Lung (tissue), 12 donors: ENCODE results near the gene CDK9. TPM values are rescaled to one million over a fixed set of nuclear protein-coding genes. Genes with fewer than 3 reads are reported as not detected.
"Not testable (repeated sequence)": the region's sequence is repeated elsewhere in the genome, so short reads cannot be mapped to it uniquely, and the experiment has no call there.

Experiments used
- ATAC-seq: fragments of 200-7000 bp; cut with Tn5 transposase; one replicate; pipeline ENCODE4 v1.9.1; 2020; ENCODE audit warnings: moderate number of reproducible peaks; ENCODE audit not compliant: insufficient read depth, low FRiP score
- DNase-seq, 3 donors: peaks; one replicate each; pipeline ENCODE4 v3.0.0-alpha.2; 2013 to 2017
- H3K27ac ChIP-seq, 2 donors: one replicate each; pipeline ENCODE4 v1.5.1; 2013; ENCODE audit warnings: mild to moderate bottlenecking in 2 of 2, moderate library complexity in 2 of 2, control low read depth in 1 of 2, inconsistent platforms in 1 of 2, low read depth in 1 of 2, low read length in 1 of 2
- H3K27me3 ChIP-seq, 3 donors: one replicate each; pipeline ENCODE4 v1.5.1; 2013; ENCODE audit warnings: low read length in 2 of 3; ENCODE audit not compliant: control insufficient read depth in 3 of 3, insufficient read depth in 3 of 3
- H3K36me3 ChIP-seq, 4 donors: one replicate each; pipeline ENCODE4 v1.5.1; 2013; ENCODE audit warnings: low read length in 4 of 4, mild to moderate bottlenecking in 1 of 4, moderate library complexity in 1 of 4; ENCODE audit not compliant: control insufficient read depth in 4 of 4, insufficient read depth in 4 of 4
- H3K4me1 ChIP-seq, 5 donors: one replicate each; pipeline ENCODE4 v1.5.1; 2013; ENCODE audit warnings: low read length in 5 of 5, mild to moderate bottlenecking in 2 of 5, moderate library complexity in 1 of 5; ENCODE audit not compliant: control insufficient read depth in 5 of 5, insufficient read depth in 5 of 5
- H3K4me3 ChIP-seq: one replicate; pipeline ENCODE4 v1.5.1; 2013; ENCODE audit warnings: mild to moderate bottlenecking, control low read depth, moderate library complexity
- H3K9ac ChIP-seq, 2 donors: one replicate each; pipeline ENCODE4 v1.5.1; 2013; ENCODE audit warnings: low read length in 2 of 2, control low read depth in 1 of 2; ENCODE audit not compliant: insufficient read depth in 1 of 2
- H3K9me3 ChIP-seq, 4 donors: one replicate each; pipeline ENCODE4 v1.5.1; 2013; ENCODE audit warnings: low read length in 3 of 4, mild to moderate bottlenecking in 1 of 4, moderate library complexity in 1 of 4; ENCODE audit not compliant: control insufficient read depth in 4 of 4, insufficient read depth in 3 of 4
- CTCF ChIP-seq: IDR thresholded peaks from 2 replicates; pipeline ENCODE4 v1.5.1; 2012; ENCODE audit warnings: mild to moderate bottlenecking; ENCODE audit errors: control extremely low read depth, extremely low read depth
- WGBS, 2 donors: extraction: QIAGEN DNeasy Blood & Tissue Kit; methylation state at CpG; one replicate each; pipeline ENCODE4 v1.1.7; 2013; 5-methylcytosine and 5-hydroxymethylcytosine counted together
- polyA plus RNA-seq, 2 donors: library from polyadenylated mRNA; stranded (reverse); fragments of 200-250 nt; gene quantifications; one replicate each; pipeline ENCODE4 v1.2.1, GENCODE V29; 2013
- total RNA-seq, 2 donors: library from RNA; depleted of rRNA in 1 of 2; stranded (reverse); fragments of >200 nt in 1 of 2; gene quantifications; one replicate each; pipeline ENCODE4 v1.2.1, GENCODE V29; 2014 to 2021
- donor health status: control.
- donor health status: control.
- donor health status: Bipolar disorder and iron deficiency.
- donor health status: healthy.
- donor health status: DM: yes; HTN: yes; CAD: no.

The CDK9 gene
- total and polyA plus RNA-seq, 4 donors, result 53.9 to 97.9 (median 55.4) TPM

DNA sequence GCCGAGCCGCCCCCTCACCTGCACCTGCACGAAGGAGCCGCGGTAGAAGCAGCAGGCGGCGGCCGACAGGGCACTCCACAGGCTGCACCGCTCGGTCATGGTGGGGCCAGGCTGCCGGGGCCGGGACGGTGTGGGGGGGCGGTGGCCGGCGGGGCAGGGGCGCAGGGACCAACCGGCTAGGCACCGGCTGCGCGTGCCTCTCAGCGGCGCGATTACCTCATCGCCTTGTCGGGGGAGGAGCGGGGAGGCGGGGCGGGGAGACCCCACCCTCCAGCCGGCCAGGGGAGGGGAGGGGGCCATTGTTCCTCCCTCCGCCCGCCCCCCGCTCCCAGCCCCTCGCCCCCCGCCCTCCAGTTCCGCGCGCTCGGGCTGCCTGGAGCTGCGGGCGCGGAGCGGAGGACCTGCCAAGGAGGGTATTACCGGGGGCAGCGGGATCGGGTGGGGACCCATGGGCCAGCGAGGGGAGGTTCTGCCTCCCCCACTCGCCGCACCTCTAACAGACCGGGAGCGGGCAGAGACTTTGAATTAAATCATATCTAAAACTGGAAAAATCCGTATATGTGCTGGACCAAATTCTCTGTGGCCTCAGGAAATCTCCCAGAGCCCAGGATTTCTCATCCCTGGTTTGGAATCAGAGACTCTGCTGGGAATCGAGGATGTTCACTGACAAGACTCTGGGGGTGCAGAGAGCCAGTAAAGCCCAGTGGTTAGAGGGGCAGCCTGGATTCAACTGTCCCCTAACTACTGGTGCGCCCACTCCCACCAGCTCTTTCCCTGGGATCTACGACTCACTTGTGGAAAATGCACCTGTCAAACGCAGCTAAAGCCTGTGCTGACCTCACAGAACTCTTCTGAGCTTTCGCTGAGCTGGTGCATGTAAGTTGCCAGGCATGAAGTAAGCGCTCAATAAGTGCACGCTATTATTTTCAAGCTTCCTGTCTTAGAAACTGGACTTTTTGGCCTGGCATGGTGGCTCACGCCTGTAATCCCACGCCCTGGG lies 30.5 kb upstream of the CDK9 start:
- H3K9me3 ChIP-seq, result no peaks in the 10 kb centered on the region
- peaks cover 0 to 16% (median 8%) of the 10 kb centered on the region in 3 donors for H3K27me3 ChIP-seq
- no peak for TF ChIP-seq CTCF
- H3K27ac ChIP-seq, result peak overlapping the region in 1 of 2 donors; percentile 11
- DNase-seq (peak in 2 of 3 donors; percentile 46 to 51), ATAC-seq (no peak)
- H3K36me3 ChIP-seq, result peaks cover 0 to 15% (median 0%) of the 10 kb centered on the region in 4 donors
- 46 to 80% methylated on average over 50 to 61 of the region's 61 CpGs for WGBS, 2 donors
- H3K9ac ChIP-seq, result no peak overlapping the region
- no peak overlapping the region for H3K4me3 ChIP-seq
- H3K4me1 ChIP-seq, result peaks cover 0 to 9% (median 2%) of the 10 kb centered on the region in 5 donors

DNA sequence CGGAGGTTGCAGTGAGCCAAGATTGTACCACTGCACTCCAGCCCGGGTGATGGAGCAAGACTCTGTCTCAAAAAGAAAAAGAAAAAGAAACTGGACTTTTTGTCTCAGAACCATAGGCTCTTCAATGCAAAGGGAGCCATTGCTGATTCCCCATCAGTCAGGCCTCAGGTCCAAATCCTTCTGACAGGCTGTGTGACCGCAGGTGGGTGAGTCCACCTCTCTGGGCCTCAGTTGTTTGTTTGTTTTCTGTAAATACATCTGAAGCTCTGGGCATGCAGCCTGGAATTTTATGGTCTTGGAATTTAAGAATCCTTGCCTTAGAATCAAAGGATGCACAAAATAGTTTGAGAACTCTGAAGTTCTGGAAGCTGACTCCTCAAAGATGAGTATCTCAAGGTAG lies 29.6 kb upstream of the CDK9 start:
- ATAC-seq (no peak), DNase-seq (no peak)
- no peak overlapping the region for H3K9ac ChIP-seq
- H3K27ac ChIP-seq, result peak overlapping the region in 1 of 2 donors; percentile 40
- peaks cover 0 to 9% (median 2%) of the 10 kb centered on the region in 5 donors for H3K4me1 ChIP-seq
- no peak overlapping the region for H3K4me3 ChIP-seq
- 78 to 80% methylated on average over 3 of the region's 3 CpGs for WGBS, 2 donors
- H3K9me3 ChIP-seq, result no peaks in the 10 kb centered on the region
- no peak for TF ChIP-seq CTCF
- H3K36me3 ChIP-seq, result peaks cover 0 to 11% (median 0%) of the 10 kb centered on the region in 4 donors
- H3K27me3 ChIP-seq, result peaks cover 0 to 16% (median 8%) of the 10 kb centered on the region in 3 donors

DNA sequence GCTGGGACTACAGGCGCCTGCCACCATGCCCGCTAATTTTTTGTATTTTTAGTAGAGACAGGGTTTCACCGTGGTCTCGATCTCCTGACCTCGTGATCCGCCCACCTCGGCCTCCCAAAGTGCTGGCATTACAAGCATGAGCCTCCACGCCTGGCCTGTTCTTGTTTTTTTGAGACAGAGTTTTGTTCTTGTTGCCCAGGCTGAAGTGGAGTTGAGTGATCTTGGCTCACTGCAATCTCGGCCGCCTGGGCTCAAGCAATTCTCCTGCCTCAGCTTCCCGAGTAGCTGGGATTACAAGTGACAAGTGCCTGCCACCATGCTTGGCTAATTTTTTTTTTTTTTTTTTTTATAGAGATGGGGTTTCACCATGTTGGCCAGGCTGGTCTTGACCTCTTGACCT lies 29.1 kb upstream of the CDK9 start:
- H3K27ac ChIP-seq, H3K9ac ChIP-seq, H3K4me3 ChIP-seq, H3K9me3 ChIP-seq, ATAC-seq, H3K4me1 ChIP-seq, DNase-seq: not testable (repeated sequence)
- 72 to 85% methylated on average over 11 of the region's 11 CpGs for WGBS, 2 donors
- peaks cover 0 to 16% (median 8%) of the 10 kb centered on the region in 3 donors for H3K27me3 ChIP-seq
- H3K36me3 ChIP-seq, result peaks cover 0 to 11% (median 0%) of the 10 kb centered on the region in 4 donors

- 72 to 84% methylated on average over 5 of the region's 5 CpGs for WGBS, 2 donors
- TF ChIP-seq CTCF, result no peak
- H3K27ac ChIP-seq, result peak overlapping the region in 1 of 2 donors; percentile 51
- no peak overlapping the region for H3K4me3 ChIP-seq
- peaks cover 0 to 8% (median 7%) of the 10 kb centered on the region in 5 donors for H3K4me1 ChIP-seq
- no peak overlapping the region for H3K9ac ChIP-seq
- no peak for DNase-seq
- H3K27me3 ChIP-seq, result peaks cover 0 to 14% (median 4%) of the 10 kb centered on the region in 3 donors
- no peak for ATAC-seq
- no peaks in the 10 kb centered on the region for H3K9me3 ChIP-seq
- peaks cover 0 to 7% (median 0%) of the 10 kb centered on the region in 4 donors for H3K36me3 ChIP-seq
Observed at GRCh38 chr9:127758843-127759242, 27.0 kb upstream of the CDK9 start.
